ENCODE measurements around the gene TPRA1. TPM values are rescaled to one million over a fixed set of nuclear protein-coding genes. Genes with fewer than 3 reads are reported as not detected.

The TPRA1 gene
- total RNA-seq, 1 experiment from 2014 or later, result 24.2 TPM

DNA sequence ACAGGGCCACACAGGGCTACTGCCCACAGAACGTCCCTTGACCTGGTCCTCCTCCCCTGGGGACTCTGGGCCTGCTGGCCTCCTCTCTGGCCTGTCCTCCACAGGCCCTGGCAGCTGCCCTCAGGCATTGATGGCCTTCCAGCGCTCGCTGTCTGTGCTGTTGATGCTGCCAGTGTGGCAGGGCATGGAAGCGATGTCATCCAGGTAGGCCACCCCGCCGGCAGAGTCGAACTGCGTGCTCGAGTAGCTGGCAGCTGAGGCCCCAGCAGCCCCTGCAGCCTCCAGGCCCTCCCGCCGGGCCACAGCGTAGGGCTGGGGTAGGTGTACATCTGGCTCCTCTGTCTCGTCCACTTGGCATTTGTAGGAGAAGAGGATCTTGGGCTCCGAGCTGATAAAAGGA, 17.1 kb downstream of the TPRA1 start (continued):
- TF ChIP-seq, protein P1, sequence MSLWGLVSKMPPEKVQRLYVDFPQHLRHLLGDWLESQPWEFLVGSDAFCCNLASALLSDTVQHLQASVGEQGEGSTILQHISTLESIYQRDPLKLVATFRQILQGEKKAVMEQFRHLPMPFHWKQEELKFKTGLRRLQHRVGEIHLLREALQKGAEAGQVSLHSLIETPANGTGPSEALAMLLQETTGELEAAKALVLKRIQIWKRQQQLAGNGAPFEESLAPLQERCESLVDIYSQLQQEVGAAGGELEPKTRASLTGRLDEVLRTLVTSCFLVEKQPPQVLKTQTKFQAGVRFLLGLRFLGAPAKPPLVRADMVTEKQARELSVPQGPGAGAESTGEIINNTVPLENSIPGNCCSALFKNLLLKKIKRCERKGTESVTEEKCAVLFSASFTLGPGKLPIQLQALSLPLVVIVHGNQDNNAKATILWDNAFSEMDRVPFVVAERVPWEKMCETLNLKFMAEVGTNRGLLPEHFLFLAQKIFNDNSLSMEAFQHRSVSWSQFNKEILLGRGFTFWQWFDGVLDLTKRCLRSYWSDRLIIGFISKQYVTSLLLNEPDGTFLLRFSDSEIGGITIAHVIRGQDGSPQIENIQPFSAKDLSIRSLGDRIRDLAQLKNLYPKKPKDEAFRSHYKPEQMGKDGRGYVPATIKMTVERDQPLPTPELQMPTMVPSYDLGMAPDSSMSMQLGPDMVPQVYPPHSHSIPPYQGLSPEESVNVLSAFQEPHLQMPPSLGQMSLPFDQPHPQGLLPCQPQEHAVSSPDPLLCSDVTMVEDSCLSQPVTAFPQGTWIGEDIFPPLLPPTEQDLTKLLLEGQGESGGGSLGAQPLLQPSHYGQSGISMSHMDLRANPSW (CRISPR knock-in tag; conservative IDR thresholded peaks at IDR 0.05; ENCODE audit: low read depth), result no peak
- TF ChIP-seq, protein P2, sequence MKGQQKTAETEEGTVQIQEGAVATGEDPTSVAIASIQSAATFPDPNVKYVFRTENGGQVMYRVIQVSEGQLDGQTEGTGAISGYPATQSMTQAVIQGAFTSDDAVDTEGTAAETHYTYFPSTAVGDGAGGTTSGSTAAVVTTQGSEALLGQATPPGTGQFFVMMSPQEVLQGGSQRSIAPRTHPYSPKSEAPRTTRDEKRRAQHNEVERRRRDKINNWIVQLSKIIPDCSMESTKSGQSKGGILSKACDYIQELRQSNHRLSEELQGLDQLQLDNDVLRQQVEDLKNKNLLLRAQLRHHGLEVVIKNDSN (CRISPR knock-in tag; IDR thresholded peaks at IDR 0.05), result no peak

DNA sequence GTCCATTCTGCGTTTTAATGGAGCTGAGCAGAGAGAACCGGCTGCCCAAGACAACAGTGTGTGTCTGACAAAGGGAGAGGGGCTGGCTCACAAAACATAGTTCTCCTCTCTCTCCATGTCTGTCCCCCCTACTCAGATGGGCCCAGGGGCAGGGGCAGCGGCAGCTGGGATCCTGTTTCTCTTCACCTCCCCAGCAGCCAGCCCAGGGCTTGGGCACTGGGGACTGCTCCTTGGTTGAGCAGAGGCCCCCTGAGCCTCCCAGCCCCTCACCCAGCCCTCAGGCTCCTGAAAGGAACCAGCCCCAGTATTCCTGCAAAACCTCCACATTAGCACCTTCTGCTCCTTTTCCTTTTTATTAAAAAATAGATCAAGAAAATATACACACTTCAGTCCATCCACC, 17.8 kb downstream of the TPRA1 start:
- H3K4me3 Mint-ChIP-seq, result no peak overlapping the region
- TF ChIP-seq, protein P3, sequence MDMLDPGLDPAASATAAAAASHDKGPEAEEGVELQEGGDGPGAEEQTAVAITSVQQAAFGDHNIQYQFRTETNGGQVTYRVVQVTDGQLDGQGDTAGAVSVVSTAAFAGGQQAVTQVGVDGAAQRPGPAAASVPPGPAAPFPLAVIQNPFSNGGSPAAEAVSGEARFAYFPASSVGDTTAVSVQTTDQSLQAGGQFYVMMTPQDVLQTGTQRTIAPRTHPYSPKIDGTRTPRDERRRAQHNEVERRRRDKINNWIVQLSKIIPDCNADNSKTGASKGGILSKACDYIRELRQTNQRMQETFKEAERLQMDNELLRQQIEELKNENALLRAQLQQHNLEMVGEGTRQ (CRISPR knock-in tag; IDR thresholded peaks at IDR 0.05), result no peak
- TF ChIP-seq, protein P4, sequence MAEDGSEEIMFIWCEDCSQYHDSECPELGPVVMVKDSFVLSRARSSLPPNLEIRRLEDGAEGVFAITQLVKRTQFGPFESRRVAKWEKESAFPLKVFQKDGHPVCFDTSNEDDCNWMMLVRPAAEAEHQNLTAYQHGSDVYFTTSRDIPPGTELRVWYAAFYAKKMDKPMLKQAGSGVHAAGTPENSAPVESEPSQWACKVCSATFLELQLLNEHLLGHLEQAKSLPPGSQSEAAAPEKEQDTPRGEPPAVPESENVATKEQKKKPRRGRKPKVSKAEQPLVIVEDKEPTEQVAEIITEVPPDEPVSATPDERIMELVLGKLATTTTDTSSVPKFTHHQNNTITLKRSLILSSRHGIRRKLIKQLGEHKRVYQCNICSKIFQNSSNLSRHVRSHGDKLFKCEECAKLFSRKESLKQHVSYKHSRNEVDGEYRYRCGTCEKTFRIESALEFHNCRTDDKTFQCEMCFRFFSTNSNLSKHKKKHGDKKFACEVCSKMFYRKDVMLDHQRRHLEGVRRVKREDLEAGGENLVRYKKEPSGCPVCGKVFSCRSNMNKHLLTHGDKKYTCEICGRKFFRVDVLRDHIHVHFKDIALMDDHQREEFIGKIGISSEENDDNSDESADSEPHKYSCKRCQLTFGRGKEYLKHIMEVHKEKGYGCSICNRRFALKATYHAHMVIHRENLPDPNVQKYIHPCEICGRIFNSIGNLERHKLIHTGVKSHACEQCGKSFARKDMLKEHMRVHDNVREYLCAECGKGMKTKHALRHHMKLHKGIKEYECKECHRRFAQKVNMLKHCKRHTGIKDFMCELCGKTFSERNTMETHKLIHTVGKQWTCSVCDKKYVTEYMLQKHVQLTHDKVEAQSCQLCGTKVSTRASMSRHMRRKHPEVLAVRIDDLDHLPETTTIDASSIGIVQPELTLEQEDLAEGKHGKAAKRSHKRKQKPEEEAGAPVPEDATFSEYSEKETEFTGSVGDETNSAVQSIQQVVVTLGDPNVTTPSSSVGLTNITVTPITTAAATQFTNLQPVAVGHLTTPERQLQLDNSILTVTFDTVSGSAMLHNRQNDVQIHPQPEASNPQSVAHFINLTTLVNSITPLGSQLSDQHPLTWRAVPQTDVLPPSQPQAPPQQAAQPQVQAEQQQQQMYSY (CRISPR knock-in tag; IDR thresholded peaks at IDR 0.05), result no peak
- TF ChIP-seq CREM (CRISPR knock-in tag; IDR thresholded peaks at IDR 0.05), result no peak
- TF ChIP-seq, protein P5, sequence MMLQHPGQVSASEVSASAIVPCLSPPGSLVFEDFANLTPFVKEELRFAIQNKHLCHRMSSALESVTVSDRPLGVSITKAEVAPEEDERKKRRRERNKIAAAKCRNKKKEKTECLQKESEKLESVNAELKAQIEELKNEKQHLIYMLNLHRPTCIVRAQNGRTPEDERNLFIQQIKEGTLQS (CRISPR knock-in tag; conservative IDR thresholded peaks at IDR 0.05), result no peak
- TF ChIP-seq, protein P6, sequence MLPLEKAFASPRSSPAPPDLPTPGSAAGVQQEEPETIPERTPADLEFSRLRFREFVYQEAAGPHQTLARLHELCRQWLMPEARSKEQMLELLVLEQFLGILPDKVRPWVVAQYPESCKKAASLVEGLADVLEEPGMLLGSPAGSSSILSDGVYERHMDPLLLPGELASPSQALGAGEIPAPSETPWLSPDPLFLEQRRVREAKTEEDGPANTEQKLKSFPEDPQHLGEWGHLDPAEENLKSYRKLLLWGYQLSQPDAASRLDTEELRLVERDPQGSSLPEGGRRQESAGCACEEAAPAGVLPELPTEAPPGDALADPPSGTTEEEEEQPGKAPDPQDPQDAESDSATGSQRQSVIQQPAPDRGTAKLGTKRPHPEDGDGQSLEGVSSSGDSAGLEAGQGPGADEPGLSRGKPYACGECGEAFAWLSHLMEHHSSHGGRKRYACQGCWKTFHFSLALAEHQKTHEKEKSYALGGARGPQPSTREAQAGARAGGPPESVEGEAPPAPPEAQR (CRISPR knock-in tag; IDR thresholded peaks at IDR 0.05), result no peak
- no peak for TF ChIP-seq JAZF1 (CRISPR knock-in tag; IDR thresholded peaks at IDR 0.05)
- TF ChIP-seq SP1 (CRISPR knock-in tag; conservative IDR thresholded peaks at IDR 0.05), result no peak
- no peak for DNase-seq (ENCODE audit: low spot score)
- H3K27me3 Mint-ChIP-seq (ENCODE audit: low read depth), result no peaks in the 10 kb centered on the region; the same call in 1 of the 2 replicates
- peaks cover 7% of the 10 kb centered on the region; the same call in 1 of the 2 replicates for H3K36me3 Mint-ChIP-seq
- ATAC-seq, result no peak
- no peak overlapping the region for H3K27ac Mint-ChIP-seq
- no peaks in the 10 kb centered on the region for H3K4me1 Mint-ChIP-seq
- H3K9me3 Mint-ChIP-seq, result no peaks in the 10 kb centered on the region
- CTCF ChIA-PET, result no interaction called here
- POLR2A ChIA-PET, result no interaction called here

DNA sequence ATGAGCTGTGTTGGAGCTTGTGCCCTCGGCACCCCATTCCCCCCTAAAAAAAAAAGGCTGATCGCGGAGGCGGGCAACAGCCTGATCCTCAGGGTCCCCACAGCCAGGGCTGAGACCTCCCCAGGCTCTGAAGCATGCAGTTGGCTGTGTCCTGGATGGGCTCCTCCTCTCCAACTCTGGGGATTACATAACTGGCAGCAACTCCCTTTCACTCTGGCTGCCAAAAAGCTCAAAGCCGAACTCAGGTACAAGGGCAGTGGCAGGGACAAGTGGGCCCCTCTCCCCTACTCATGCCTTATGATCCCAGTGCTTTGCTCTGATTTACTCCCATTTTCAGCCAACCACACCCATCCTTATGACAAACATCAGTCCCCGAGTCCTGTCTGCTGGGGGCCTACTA, 18.3 kb downstream of the TPRA1 start:
- ChIA-PET CTCF (no interaction called here), POLR2A (no interaction called here)
- Mint-ChIP-seq H3K4me3 (no peak overlapping the region), H3K27me3 (ENCODE audit: low read depth) (no peaks in the 10 kb centered on the region; the same call in 1 of the 2 replicates), H3K4me1 (no peaks in the 10 kb centered on the region), H3K36me3 (peaks cover 7% of the 10 kb centered on the region; the same call in 1 of the 2 replicates), H3K9me3 (no peaks in the 10 kb centered on the region), H3K27ac (no peak overlapping the region)
- ATAC-seq (no peak), DNase-seq (ENCODE audit: low spot score) (no peak)
- TF ChIP-seq KAT7 (CRISPR knock-in tag; IDR thresholded peaks at IDR 0.05; ENCODE audit: borderline replicate concordance) (no peak), MXD4 (CRISPR knock-in tag; IDR thresholded peaks at IDR 0.05; ENCODE audit: borderline replicate concordance) (no peak), CREB1 (CRISPR knock-in tag; IDR thresholded peaks at IDR 0.05) (no peak), NFATC4 (CRISPR knock-in tag; IDR thresholded peaks at IDR 0.05) (no peak), GTF2I (CRISPR knock-in tag; conservative IDR thresholded peaks at IDR 0.05) (no peak), ZNF232 (CRISPR knock-in tag; IDR thresholded peaks at IDR 0.05) (no peak)
- TF ChIP-seq, protein P7, sequence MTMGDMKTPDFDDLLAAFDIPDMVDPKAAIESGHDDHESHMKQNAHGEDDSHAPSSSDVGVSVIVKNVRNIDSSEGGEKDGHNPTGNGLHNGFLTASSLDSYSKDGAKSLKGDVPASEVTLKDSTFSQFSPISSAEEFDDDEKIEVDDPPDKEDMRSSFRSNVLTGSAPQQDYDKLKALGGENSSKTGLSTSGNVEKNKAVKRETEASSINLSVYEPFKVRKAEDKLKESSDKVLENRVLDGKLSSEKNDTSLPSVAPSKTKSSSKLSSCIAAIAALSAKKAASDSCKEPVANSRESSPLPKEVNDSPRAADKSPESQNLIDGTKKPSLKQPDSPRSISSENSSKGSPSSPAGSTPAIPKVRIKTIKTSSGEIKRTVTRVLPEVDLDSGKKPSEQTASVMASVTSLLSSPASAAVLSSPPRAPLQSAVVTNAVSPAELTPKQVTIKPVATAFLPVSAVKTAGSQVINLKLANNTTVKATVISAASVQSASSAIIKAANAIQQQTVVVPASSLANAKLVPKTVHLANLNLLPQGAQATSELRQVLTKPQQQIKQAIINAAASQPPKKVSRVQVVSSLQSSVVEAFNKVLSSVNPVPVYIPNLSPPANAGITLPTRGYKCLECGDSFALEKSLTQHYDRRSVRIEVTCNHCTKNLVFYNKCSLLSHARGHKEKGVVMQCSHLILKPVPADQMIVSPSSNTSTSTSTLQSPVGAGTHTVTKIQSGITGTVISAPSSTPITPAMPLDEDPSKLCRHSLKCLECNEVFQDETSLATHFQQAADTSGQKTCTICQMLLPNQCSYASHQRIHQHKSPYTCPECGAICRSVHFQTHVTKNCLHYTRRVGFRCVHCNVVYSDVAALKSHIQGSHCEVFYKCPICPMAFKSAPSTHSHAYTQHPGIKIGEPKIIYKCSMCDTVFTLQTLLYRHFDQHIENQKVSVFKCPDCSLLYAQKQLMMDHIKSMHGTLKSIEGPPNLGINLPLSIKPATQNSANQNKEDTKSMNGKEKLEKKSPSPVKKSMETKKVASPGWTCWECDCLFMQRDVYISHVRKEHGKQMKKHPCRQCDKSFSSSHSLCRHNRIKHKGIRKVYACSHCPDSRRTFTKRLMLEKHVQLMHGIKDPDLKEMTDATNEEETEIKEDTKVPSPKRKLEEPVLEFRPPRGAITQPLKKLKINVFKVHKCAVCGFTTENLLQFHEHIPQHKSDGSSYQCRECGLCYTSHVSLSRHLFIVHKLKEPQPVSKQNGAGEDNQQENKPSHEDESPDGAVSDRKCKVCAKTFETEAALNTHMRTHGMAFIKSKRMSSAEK (CRISPR knock-in tag; IDR thresholded peaks at IDR 0.05; ENCODE audit: borderline replicate concordance), result no peak
- TF ChIP-seq, protein P8, sequence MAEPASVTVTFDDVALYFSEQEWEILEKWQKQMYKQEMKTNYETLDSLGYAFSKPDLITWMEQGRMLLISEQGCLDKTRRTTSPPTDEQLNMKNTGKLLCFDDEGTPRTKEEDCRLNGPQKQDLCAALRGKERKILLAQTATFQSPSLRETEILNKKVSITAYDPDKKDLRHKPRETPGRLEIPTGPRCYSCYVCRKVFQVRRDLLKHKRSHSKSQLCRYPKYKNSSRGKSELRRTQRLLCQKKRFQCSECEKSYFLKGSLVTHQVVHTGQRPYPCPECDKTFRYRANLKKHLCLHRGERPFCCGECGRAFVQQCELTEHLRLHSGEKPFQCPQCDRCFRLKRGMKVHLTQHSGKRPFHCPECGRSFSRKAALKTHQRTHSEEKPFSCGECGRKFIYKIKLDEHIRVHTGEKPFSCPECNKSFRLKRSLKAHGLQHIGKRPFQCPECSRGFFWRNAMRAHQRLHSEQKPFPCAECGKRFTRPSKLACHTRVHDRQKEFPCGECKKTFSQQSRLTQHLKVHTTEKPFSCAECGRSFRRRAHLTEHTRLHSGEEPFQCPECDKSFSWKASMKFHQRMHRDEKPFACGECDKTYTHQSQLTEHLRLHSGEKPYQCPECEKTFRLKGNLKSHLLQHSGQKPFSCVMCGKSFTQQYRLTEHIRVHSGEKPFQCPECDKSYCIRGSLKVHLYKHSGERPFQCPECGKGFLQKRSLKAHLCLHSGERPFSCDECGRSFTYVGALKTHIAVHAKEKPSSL (CRISPR knock-in tag; conservative IDR thresholded peaks at IDR 0.05), result no peak
